Stimulated activated CD4-positive, alpha-beta T cell treated with anti-CD3 and anti-CD28 coated beads, Interleukin-2, amount 100 ng/mL, for 4 hours (primary cell): Measurements from ENCODE around the gene CD19.
A peak's percentile ranks its signal among the peaks of the same experiment; 100 is the strongest.
"Not testable (repeated sequence)": the region's sequence is repeated elsewhere in the genome, so short reads cannot be mapped to it uniquely, and the experiment has no call there.

Source experiments
- DNase-seq: peaks from one replicate; pipeline ENCODE4 v3.0.0-alpha.2; 2020; ENCODE audit warnings: low read depth

CD19 gene

GRCh38 chr16:28936784-28937155 is 5.0 kb downstream of the CD19 start:
- DNase-seq, result no peak

- no peak for DNase-seq
Measured at GRCh38 chr16:28937222-28937876, 5.6 kb downstream of the CD19 start.

GRCh38 chr16:28938721-28939120 is 7.0 kb downstream of the CD19 start:
- no peak for DNase-seq

DNA sequence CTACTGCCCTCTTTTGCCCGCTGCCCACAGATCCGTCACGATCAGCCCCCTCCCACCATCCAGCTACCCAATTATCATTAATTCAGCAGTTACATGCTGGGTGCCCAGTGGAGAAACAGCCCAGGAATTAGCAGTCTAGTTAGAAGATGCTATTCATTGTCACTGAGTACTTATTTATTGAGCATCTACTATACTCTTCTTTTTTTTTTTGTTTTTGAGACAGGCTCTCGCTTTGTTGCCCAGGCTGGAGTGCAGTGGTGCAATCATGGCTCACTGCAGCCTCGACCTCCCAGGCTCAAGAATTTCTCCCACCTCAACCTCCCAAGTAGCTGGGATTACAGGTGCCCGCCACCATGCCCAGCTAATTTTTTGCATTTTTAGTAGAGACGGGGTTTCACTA is 8.1 kb downstream of the CD19 start:
- DNase-seq, result not testable (repeated sequence)

GRCh38 chr16:28943281-28943680 is 11.5 kb downstream of the CD19 start:
- no peak for DNase-seq

- DNase-seq, result no peak
Measured at GRCh38 chr16:28946681-28947080, 14.9 kb downstream of the CD19 start.

DNA sequence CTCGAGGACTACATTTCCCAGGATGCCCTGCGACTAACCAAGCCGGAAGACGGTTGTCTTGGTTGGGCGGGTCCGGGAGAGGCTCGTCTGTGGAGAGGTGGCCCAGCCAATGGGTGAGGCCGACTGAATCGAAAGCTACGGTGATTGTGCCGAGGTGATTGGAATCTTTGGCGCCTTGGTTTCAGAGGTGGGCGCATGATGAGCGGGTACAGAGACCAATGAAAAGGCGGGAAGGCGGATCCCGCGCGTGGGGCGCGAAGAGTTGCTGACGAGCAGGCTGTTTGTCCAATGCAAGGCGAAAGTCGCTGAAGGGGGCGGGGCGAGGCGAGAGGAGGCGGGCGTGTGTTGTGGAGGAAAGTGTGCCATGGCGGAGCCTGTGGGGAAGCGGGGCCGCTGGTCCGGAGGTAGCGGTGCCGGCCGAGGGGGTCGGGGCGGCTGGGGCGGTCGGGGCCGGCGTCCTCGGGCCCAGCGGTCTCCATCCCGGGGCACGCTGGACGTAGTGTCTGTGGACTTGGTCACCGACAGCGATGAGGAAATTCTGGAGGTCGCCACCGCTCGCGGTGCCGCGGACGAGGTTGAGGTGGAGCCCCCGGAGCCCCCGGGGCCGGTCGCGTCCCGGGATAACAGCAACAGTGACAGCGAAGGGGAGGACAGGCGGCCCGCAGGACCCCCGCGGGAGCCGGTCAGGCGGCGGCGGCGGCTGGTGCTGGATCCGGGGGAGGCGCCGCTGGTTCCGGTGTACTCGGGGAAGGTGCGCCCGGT is 19.1 kb downstream of the CD19 start, which contains the start of gene NFATC2IP:
Gene NFATC2IP (plus strand): TSS at position 290 of the 762 bp plus-strand sequence. CDS start 75 bp downstream, at position 365.
- peak; percentile 99 for DNase-seq

GRCh38 chr16:28951410-28951943 is 19.7 kb downstream of the CD19 start:
- DNase-seq, result no peak

DNA sequence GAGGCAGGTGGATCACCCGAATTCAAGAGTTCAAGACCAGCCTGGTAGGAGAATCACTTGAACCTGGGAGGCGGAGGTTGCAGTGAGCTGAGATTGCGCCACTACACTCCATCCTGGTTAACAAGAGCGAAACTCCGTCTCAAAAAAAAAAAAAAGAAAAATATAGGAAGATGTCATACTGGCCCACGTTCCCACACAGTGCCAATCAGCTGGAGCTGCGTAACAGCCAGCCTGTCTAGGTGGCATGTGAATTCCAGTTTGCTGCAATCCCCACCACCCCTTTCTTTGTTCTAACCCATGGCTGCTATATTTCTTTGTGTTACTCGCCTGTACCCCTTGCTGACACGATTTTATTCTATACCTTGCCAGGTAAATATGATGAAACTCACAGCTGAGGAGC is 26.4 kb downstream of the CD19 start:
- no peak for DNase-seq

- no peak for DNase-seq
Measured at GRCh38 chr16:28958836-28959235, 27.1 kb downstream of the CD19 start.

DNA sequence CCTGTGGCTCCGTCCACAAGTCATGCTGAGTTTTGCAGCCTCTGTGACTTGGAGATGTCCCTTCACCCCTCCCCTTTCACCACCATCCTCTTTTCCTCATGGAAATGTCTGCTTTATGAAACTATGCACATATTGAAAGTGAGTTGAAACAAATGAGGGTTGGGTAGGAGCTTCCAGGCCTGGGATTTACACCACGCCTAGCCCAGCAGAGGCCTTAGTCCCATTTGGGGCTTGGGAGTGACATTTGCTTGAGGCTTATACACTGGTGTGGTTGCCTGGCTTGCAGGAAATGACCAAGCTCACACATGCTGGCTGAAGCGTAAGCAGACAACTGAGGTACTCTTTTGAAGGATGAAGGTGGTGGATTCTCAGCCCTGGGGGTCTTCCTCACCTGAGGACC is 32.3 kb downstream of the CD19 start:
- no peak for DNase-seq

DNA sequence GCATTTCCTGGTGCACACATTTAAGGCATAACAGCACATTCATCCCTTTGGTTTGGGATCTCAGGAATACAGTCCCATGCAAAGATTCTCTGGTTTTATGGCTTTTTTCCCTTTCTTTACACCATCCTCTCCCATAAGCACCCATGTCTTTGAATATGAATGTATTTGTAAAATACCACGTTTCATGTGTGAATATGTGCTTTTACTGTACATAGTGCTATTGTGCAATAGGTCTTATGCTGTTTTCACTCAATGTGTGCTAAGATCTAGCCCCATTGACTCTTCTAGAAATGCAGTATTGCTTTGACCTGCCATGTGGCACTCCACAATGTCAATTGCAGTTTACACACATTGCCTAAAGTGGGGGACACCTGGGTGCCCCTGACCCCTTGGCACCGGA is 32.7 kb downstream of the CD19 start:
- no peak for DNase-seq

GRCh38 chr16:28967156-28967555 is 35.4 kb downstream of the CD19 start:
- DNase-seq, result no peak

- not testable (repeated sequence) for DNase-seq
Measured at GRCh38 chr16:28969696-28970095, 37.9 kb downstream of the CD19 start.

DNA sequence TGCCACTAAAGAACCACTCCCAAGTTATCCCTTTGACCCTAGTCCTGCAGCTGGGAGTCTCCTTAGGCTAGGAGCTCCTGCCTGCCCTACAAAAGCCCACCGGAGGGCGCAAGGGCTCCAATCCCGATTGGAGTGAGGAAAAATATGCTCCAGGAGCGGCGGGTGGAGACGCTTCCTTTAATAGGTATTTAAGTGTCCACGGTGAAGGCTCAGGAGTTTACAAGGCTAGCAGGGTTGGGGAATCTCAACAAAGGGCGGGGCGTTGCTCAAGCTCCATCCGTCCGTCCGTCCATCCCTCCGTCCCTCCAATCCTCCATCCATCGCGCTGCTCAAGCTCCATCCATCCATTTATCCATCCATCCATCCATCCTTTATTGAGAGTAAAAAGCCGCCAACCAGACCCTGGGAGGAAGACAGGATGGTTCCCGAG is 42.3 kb downstream of the CD19 start:
- DNase-seq, result no peak

DNA sequence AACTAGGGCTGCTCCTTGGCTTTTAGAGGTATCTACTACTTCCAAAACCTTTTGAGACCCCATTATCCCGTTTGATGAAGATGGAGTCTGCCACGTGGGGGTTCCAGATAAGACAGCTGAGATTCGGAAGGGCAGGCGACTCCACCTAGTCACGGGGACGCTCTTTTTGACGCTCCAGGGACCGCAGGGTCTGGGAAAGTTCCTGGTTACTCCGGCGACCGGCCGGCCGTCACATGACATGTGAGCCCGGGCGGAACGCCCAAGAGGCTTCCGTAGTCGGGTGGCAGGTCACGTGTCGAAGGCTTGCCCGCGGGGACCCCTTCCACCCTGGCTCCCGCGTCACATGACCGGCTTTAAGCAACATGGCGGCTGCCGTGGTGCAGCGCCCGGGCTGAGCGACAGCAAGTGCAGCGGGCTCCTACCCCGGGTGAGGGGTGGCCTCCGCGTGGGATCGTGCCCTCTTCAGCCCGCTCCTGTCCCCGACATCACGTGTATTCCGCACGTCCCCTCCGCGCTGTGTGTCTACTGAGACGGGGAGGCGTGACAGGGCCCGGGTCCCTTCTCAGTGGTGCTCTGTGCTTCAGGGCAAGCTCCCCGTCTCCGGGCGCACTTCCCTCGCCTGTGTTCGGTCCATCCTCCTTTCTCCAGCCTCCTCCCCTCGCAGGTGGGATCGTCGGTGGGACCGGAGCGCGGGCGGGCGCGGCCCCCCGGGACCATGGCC is 42.8 kb downstream of the CD19 start, which contains the start of gene SPNS1:
Gene SPNS1 (plus strand): TSS at position 342 of the 721 bp plus-strand sequence. CDS start 374 bp downstream, at position 716.
- DNase-seq, result peak; percentile 88

- DNase-seq, result no peak
Measured at GRCh38 chr16:28975158-28975599, 43.4 kb downstream of the CD19 start.

DNA sequence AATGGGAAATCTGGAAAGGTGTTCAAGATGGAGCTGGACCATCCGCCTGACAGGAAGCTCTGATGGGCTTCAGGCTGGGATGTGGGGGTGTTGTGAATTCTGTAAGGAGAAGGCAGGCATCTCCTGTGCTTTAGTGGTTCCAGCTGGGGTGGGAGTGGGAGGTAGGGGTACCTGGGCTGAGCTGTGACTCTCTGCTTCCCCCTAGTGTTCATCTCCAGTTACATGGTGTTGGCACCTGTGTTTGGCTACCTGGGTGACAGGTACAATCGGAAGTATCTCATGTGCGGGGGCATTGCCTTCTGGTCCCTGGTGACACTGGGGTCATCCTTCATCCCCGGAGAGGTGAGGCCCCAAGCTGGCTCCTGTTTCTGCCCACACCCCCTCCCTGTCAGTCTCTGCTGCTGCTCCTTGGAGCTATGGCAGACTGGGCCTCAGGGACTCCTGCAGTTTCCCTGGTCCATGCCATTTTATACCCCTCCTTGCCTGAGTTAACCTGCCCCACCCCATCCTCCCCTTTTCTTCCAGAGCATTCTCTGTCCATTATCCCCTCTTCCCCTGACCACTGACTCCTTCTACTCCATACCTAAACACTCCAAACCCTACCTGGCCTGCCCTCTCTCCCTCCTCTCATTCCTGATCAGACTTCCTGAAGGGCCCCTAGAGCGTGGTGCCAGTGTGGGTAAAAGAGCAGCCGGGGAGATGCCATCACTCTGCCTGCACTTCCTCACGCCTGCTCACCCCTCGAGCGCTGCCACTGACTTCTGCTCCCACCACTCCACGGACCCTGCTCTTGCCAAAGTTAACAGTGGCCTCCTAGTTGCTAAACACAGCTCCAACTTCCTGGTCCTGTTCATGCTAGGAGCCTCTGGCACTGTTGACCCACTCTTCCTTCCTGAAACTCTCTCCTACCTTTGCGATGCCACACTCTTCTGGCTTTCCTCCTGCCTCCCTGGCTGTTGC is 46.2 kb downstream of the CD19 start:
- DNase-seq, result no peak

DNA sequence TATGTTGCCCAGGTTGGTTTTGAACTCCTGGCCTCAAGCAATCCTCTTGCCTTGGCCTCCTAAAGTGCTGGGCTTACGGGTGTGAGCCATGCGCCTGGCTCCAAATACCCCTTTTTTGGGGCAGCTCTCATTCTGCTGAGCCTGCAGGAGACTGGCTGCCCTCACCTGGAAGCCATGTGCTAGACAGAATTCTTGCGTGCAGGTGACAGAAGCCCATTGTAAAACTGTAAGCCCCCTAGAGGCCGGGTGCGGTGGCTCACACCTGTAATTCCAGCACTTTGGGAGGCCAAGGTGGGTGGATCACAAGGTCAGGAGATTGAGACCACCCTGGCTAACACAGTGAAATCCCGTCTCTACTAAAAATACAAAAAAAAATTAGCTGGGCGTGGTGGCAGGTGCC is 48.6 kb downstream of the CD19 start:
- DNase-seq, result not testable (repeated sequence)

- DNase-seq, result no peak
Measured at GRCh38 chr16:28980929-28981328, 49.2 kb downstream of the CD19 start.

DNA sequence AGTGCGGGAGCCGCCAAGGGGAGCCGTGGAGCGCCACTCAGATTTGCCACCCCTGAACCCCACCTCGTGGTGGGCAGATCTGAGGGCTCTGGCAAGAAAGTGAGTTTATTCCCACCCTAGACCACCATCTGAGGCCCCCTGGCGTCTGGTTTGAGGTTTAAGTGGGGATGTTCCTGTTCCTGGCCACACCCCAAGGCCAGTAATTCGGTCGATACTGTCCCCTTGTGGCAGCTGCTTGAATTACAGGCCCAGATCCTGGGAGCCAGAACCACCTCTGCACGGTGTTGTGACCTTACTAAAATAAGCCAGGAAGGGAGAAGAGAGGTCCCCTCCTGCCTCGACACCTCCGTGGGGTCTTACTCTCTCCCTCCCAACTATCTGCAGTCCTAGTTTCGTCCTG is 49.7 kb downstream of the CD19 start:
- no peak for DNase-seq
